HG03060 (cell line): ENCODE results near the gene MYO1E.
"Not testable (repeated sequence)": the region's sequence is repeated elsewhere in the genome, so short reads cannot be mapped to it uniquely, and the experiment has no call there.

Experiments
- ATAC-seq: cut with Tn5 transposase; IDR thresholded peaks from one replicate; pipeline ENCODE4 v1.9.1; 2021; ENCODE audit warnings: low read depth, moderate number of reproducible peaks; ENCODE audit not compliant: unreplicated experiment

The MYO1E gene

DNA sequence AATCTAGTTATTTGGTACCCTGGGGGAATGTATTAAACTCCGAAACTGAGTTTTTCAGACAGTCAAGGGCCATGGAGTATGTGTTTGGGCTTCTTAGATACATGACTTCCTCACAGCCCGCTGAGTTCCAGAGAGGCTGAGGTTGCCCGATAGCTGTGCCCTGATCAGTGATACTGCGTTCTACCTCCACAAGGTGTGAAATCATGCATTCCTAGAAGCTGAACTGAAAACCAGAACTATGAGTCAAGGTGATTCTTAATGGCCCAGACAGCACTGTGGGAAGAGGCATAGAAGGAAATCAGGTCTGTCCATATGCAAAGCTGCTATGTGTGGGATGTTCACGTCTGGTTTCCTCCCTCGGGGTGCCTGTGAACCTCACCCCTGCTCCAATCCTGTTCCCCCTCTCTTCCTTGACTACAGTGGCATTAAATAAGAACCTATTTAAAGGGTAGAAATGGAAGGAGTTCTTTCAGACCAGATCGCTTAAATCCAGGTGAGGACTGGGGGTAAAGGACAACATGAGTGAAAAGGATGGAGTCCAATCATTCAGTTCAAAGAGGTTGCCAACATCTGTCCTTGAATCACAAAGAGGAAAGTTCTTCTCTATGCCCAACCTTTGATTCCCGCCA lies 74.3 kb downstream of the MYO1E start:
- peak; percentile 74 for ATAC-seq

DNA sequence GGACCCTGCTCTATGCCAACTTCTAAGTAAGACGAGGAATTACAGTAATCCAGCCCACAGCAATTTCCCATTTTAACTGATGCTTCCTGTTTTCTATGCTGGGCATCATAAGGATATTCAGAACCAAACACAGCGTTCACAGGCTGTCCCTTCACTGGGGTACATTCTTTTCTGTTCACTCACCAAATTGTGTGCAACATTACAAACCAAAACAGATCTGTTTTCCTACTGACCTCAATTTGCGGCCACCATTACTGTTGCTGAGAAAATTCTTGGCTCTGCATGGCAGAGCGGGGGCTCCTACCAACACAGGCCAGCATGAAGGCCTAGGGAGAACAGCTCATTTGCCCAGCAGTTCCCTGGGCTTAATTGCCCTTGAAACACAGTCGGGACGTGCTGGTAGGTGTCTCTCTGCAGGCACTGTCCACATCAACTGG lies 76.5 kb downstream of the MYO1E start:
- ATAC-seq = no peak

DNA sequence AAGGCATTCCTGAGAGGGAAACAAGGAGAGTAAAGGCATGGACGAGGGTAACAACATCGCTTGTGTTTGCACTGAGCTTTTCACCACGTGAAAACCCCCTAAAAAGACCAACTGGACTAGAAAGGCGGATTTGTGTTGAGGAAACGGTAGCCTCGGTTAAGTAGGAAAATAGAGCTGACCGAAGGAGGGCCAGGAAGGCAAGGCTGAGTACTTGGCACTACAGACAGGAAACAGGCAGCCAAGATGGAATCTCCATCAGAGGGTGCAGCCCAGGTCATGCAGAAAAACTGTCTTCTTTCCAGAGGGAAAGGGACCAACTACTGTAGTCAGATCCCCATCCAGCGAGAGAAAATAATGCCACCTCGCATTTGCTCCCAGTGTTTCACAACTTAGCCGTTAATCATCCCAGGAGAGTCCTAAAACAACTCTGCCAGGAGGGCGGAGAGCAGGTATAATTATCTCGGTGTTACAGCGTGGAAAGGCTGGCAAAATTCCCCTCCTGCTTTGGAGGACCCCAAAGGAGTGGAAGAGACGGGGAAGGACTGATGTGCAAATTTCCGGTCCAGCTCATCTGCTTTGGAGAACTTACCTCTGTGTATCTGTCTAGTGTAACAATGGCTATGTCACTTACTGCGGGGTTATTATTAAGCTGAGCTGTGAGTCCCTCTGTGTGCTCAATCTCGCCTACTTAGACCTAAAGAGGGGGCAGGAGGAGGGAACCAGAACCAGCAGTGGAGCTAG lies 77.2 kb downstream of the MYO1E start:
- ATAC-seq = no peak

DNA sequence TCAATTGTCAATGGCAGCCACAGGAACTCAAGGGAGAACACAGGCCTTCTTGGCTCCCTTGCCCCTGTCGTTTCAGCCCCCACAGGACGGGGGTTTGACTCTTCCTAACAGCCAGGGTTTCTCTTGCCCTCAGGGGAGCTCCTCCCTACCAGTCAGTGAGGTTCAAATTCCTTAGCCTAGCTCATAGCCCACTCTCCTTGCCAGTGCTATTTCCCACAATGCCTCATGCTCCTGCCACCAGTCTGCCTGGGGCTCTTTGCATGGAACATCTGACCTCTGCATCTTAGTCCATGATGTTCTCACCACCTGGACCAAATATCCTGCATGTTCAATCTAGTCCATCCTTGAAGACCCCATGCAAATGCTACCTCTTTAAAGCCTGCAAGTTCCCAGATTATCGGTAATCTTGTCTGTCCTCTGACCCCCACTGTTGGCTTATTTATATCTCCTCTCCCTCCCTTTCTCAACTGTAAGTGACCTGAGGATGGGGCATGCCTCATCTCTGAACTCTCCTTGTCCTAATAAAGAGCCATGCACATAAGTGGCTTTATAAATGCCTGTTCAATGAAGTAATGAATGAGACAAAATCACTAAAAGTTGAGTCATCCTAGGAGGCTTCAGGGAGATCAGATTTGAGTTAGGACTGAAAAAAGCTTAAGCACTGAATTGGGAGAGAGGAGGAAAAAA lies 78.0 kb downstream of the MYO1E start:
- ATAC-seq = no peak

DNA sequence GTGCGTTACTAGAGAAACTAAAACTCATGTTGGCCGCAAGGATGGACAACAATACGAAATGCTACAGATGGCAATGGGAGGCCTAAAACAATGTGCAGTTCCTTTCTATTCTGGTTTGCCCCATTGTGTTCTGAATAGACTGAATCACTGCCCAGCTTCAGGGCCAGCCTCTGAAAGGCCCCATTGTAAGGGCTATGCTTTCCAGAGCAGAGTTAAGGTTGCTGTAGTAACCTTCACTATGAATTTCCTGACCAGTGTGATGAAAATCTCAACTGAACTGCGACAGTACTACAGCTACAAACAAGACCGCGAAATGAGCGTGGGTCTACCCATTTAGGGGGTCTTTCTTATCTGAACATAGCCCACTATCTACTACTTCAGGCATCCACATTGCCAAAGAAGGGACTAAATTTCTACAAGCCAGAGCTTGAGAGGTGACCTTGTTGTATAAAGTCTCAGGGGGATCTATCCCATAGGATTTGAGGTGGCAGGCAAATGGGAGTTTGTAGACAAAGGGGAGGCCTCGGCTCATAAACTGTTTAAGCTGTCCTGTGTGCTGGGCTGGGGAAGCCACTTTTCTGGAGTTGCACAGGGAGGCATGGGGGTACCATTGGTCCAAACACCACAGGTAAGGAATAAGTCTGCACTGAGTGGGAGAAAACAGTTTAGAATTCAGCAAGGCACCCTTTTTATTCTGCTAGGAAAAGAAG lies 80.1 kb downstream of the MYO1E start:
- no peak for ATAC-seq

DNA sequence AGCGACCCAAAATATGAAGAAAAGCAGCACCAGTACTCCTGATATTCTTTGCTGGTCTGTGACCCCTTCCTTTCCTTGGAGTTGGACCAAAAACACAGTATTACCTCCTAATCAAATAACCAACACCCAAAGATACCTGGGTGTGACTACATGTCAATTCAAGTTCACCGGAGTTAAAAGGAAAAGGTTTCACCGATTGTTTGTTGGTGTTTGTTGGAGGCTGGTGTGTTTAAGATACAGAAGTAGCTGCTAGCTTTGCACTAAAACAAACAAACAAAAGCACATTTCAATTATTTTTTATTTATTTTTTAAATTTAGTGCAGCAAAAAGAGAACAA lies 81.5 kb downstream of the MYO1E start:
- no peak for ATAC-seq

DNA sequence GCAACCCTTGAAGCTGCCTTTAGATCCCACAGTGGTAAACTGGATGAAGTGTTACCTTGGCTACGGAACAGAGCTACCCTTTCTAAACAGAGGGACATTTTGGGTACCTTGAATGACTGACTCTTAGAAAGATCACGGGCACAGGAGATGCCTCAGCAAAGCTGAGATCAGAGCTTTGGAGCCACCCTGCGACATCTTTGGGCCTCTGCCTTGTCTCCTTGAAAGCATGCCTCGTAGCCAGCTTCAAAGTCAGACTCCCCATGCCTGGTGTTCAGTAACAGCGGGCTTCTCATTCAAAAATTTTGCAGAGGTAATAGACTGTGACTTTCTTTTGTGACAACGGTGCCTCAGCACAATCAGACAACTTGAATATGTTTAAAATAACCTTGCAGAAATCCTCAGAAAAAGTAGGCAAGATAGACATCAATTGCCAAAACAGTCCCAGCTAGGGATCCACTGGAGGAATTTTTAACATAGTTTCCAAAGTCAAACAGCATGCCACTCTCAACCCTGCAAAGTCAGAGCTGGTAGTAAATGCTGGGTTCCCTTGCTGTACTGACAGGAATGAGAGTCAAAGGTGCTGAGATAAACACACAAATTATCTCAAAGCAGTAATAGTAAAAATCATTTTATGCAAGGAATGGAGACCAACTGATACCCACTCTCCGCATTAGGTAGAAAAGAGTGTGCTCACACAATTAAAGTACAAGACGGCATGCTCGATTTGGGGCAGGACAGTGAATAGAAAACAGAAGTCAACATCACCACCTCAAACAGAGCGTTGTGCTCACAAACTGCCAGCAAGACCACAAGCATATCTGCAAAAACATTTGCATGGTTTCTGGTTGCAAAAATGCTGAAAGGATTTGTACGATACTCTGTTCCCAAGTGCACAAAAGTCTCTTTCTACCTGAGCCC lies 82.1 kb downstream of the MYO1E start:
- peak; percentile 44 for ATAC-seq

DNA sequence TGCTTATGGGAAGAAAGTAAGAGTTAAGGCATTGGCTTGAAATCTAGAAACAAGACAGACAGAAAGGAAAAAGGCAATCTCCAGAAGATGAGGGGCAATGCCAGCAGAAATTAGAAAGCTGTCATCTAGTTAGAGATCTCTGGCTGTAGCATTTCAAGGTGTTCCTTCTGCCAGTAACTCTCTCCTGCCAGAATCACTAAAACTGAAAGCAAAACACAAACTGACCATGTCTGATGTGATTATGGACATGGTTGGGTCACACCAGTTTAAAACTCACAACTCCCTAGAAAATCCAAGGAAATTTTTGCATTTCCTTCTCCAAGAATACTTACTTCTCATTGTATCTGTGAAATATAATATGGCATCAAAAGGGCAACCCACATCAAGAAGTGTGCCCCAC lies 83.1 kb downstream of the MYO1E start:
- ATAC-seq = no peak

DNA sequence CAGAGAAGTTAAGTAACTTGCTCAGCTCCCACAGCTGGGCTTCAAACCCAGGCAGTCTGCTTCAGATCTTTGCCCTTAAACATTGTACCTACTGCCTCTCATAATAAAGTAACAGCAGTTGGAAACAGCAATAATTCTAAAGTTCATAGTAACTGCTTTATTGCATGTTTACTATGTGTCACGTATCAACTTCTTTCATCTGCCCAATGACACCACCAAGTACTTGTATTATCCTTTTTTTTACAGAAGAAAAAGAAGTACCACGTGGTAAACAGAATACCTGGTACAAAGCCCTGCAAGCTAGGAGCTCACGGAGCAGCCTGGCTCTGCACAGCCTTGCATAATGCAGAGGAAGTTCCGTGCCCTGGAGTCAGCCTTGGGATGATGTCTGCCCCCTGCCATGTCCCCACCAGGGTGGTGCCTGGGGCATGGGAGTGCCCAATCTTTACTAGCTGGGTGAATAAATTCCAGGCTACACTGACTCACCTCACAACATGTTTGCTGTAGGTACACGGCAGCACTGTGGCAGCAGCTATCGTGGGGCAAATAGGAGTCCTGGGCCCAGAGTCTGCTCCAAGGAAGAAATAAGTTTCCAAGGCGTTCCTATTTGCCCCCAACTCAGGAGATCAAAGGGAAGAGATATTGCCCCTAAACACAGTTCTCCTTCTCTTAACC lies 88.8 kb downstream of the MYO1E start:
- ATAC-seq = no peak

DNA sequence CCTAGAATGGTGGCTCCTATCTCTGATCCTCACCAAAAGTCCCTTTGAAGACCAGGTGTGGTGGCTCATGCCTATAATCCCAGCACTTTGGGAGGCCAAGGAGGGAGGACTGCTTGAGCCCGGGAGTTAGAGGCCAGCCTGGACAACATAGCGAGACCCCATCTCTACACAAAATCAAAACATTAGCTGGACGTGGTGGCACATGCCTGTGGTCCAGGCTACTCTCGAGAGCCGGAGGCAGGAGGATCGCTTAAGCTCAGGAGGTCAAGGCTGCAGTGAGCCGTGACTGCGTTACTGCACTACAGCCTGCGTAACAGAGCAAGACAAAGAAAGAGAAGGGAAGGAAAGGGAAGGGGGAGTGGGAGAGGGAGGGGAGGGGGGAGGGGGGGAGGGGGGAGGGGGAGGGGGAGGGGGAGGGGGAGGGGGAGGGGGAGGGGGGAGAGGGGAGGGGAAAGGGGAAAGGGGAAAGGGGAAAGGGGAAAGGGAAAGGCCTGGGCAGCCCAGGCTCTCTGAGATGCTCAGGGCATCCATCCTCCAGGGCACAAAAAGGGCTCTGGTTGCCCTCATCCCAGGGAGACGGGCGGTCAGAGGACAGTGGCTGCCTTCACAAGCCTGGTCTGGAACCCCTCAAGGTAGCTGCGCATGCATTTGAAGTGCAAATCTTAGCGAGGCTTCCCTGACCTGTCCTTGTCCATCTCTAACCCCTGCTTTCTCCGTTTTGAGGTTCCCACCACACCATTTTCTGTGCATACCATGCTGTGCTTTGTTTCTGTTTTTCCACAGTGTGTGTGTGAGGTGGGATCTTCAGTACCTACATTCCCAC lies 89.9 kb downstream of the MYO1E start:
- no peak for ATAC-seq

DNA sequence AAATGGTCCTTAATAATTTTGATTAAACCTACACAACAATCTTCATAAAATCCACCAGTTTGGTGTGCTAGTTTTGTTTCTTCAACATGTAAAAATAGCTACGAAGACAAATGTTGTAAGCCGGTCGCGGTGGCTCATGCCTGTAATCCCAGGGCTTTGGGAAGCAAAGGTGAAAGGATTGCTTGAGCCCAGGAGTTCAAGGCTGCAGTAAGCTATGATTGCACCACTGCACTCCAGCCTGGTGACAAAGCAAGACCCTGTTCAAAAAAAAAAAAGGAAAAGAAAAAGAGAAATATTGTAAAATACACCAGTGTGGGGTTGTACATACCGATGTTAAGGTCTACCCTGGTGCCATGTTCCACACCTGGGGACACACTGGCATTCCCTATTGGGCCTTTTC lies 91.0 kb downstream of the MYO1E start:
- ATAC-seq = no peak

DNA sequence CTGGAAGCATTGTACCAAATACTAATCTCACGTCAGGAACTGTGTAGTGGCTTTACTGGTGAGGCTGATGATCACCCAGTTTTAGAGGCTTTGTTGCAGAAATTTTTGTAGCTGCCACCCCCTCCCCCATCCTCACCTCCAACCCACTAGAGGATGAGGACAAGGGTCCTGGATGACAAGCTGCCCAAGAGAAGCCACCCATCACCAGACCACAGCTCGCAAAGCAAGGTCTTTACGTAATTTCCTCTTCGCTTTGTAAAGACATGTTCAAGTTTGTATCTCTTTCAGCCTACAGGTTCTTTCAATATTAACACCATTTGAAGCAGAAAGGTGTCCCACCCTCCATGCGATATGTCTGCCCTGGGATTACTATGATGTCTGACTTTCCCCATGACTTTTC lies 91.8 kb downstream of the MYO1E start:
- no peak for ATAC-seq

DNA sequence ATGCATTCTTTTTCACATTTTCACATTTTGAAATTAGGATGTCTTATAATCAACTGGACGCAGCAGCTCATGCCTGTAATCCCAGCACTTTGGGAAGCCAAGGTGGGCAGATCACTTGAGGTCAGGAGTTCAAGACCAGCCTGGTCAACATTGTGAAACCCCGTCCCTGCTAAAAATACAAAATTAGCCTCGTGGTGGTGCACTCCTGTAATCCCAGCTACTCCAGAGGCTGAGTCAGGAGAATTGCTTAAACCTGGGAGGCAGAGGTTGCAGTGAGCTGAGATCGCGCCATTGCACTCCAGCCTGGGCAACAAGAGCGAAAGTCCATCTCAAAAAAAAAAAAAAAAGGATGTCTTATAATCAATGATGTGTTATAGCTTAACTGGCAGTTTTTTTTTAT lies 92.4 kb downstream of the MYO1E start:
- ATAC-seq = not testable (repeated sequence)

DNA sequence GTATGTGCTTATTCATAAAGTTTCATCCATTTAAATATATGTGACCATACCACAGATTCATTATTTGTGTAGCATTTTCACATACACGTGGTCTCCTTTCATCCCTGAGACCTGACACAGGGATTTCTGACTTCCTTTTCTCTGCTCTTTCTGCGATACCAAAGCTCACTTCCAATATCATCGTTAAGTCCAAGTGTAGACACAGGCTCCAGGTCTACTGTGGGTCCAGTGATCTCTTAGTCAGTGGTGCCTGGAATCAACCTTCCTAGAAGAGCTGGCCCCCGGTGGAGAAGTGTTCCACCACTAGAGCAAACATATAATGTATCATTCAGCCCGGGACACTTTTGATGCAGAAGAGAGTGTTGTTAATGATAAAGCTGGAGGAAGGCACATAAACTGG lies 93.6 kb downstream of the MYO1E start:
- no peak for ATAC-seq

DNA sequence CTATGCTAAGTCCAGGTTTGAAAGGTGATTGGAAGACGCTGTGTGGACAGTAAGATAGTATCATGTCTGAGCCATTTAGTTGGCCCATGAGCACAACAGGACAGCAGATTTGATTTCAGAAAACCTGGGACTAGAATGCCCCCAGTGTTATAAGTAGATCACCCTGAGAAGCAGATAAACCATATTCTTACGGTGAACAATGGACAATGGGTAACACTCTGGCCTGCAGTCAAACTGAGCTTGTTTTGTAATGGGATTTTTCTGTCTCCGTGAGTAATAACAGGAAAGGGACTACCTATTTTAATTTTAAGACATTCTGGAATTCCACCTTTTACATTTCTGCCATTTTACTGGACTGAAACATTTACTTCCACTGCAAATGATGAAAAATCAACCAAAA lies 94.6 kb downstream of the MYO1E start:
- ATAC-seq = no peak

DNA sequence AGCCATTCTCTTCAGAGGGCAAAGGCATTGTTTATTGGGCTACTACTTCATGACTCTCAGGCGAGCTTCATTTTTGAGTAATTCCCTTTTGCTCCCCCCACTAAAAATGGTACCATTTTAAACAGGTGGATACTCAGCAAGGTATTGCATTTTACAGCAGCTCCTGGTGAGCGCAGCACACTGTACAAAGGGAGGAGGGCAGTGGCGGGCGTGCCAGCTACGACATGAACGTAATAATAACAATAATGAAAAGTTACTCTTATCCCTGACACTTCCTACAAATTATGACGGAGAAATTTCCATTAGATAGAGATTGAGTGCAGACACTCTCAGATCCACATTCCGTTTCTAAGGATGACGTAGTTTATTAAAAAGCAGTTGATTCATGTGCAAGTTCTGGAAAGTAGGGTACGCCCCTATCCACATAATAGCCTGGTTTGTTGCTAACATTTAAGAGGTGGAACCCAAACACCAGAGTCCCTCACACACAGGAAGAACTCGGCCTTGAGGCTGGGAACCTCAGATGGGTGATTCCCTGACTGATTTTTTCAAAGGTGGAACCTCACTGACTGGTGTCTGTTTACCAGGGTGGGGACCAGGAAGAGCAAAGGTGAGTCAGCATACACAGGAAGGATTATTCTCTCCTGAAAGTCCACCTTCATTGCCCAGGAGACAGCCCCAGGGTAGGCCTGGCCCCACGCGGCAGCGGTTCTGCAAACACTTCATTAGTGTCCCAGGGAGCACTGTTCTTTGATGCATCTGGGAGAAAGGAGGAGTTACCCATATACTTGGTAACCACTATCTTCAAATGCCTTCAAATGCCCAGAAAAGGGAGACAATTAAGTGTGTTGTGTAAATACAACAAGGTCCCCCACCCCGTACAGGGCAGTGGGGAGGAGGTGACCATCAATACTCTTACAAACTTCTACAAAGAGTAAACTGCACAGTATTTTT lies 96.2 kb downstream of the MYO1E start:
- no peak for ATAC-seq

DNA sequence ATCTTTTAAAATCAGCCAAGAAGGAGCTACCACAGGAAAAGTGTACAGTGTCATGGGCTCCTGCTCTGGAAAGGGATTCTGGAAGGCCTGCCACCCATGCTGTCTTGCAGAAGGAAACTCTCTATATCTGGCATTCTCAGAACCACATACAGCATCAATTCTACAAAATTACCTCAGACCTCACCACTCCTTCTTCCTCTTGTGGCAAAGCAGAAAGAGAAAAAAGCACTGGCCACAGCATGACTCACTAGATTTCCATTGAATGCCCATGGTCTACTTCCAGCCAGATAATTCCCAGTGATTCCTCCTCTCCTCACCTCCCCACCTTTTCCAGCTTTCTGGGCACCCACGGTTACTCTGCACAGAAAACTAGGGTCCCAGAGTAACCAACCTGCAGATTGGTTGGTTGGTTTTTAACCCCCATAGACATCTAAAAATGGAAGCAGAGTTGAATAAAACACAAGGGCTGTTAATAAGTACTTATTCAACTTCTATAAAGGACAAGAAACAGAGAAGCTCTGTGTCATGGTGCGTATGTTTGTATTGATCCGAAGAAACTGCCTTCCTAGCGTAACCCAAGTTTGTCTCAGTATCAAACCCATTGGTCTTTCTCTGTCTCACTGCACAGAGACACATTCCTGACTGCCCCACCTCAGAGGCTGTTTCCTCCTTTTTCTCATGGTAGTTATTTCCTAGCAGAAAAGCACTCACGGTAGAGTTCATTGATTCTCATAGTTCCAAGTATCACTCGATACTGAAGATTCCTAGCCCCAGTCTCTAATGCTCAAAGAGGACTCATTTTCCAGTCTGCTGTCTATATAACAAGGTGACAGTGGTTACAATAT lies 98.3 kb downstream of the MYO1E start:
- no peak for ATAC-seq
